H1 (cell line): ENCODE results near the gene NDUFA5. TPM values are rescaled to one million over a fixed set of nuclear protein-coding genes. Genes with fewer than 3 reads are reported as not detected.

Experiments
- CTCF ChIA-PET: fragments of 300-600 bp; sonication (Branson Sonifier 250); formaldehyde crosslinking; loops from one replicate; lab custom pipeline; 2021; ENCODE audit not compliant: partially characterized antibody; lab: Charles Lee
- POLR2A ChIA-PET: fragments of 300-600 bp; sonication (Branson Sonifier 250); formaldehyde crosslinking; loops from one replicate; lab custom pipeline; 2021; ENCODE audit warnings: inconsistent platforms; ENCODE audit not compliant: partially characterized antibody; lab: Charles Lee
- DNase-seq, 2 experiments: peaks; one replicate each; pipeline versions ENCODE4 v3.0.0 to v3.0.0-alpha.2; 2010 to 2022; ENCODE audit warnings: low spot score in 2 of 2, low read depth in 1 of 2, mixed read lengths in 1 of 2
- FAIRE-seq: peaks from 2 replicates; lab custom pipeline; 2011; peaks lifted over from hg19 to GRCh38; lab: Jason Lieb, UNC
- H2AFZ ChIP-seq: 2 replicates; pipeline ENCODE4 v1.8.1; 2012; ENCODE audit warnings: low read length, inconsistent platforms
- H2AK5ac ChIP-seq: 2 replicates; pipeline ENCODE4 v1.6.1; 2013; ENCODE audit warnings: low read depth, low read length
- H2BK120ac ChIP-seq: replicated peaks from 2 replicates; pipeline ENCODE3; 2013; ENCODE audit warnings: low read depth, low read length, inconsistent platforms
- H2BK12ac ChIP-seq: 2 replicates; pipeline ENCODE4 v1.6.1; 2013; ENCODE audit warnings: low read depth, low read length
- H2BK15ac ChIP-seq: 2 replicates; pipeline ENCODE4 v1.6.1; 2013; ENCODE audit warnings: low read length
- H2BK20ac ChIP-seq: 2 replicates; pipeline ENCODE4 v1.6.1; 2013; ENCODE audit warnings: low read length
- H2BK5ac ChIP-seq: 2 replicates; pipeline ENCODE4 v1.6.1; 2013; ENCODE audit warnings: low read depth, low read length
- H3K14ac ChIP-seq: 2 replicates; pipeline ENCODE4 v1.6.1; 2013; ENCODE audit warnings: inconsistent platforms; ENCODE audit not compliant: insufficient read length
- H3K18ac ChIP-seq: 2 replicates; pipeline ENCODE4 v1.6.1; 2013; ENCODE audit warnings: low read length; ENCODE audit errors: extremely low read depth
- H3K23ac ChIP-seq: 2 replicates; pipeline ENCODE4 v1.6.1; 2013; ENCODE audit warnings: inconsistent platforms; ENCODE audit not compliant: insufficient read length
- H3K23me2 ChIP-seq: 2 replicates; pipeline ENCODE4 v1.6.1; 2013; ENCODE audit warnings: low read depth, low read length
- H3K27ac ChIP-seq: 2 replicates; pipeline ENCODE4 v1.6.1; 2011; ENCODE audit warnings: low read depth, low read length, inconsistent platforms
- H3K27me3 ChIP-seq, 4 experiments: replicated peaks in 1 of 4; 1 replicate in 1 of 4; 2 replicates in 3 of 4; pipeline versions ENCODE4 v1.6.1 to v1.8.1; 2011 to 2013; ENCODE audit warnings: low read length in 3 of 4, mild to moderate bottlenecking in 3 of 4, inconsistent platforms in 2 of 4, mixed read lengths in 2 of 4, moderate library complexity in 1 of 4; ENCODE audit not compliant: control insufficient read depth in 3 of 4, insufficient read depth in 3 of 4; ENCODE audit errors: extremely low read depth in 1 of 4
- H3K36me3 ChIP-seq, 4 experiments: 2 replicates each; pipeline versions ENCODE4 v1.6.1 to v1.8.1; 2011 to 2013; ENCODE audit warnings: mild to moderate bottlenecking in 4 of 4, low read length in 3 of 4, moderate library complexity in 2 of 4, control low read depth in 1 of 4, inconsistent platforms in 1 of 4; ENCODE audit not compliant: insufficient read depth in 4 of 4, control insufficient read depth in 2 of 4
- H3K4ac ChIP-seq: replicated peaks from 2 replicates; pipeline ENCODE3; 2013; ENCODE audit warnings: low read length, low read depth, mixed read lengths, inconsistent platforms; ENCODE audit not compliant: insufficient read length
- H3K4me1 ChIP-seq, 4 experiments: replicated peaks in 1 of 4; 1 replicate in 1 of 4; 2 replicates in 3 of 4; pipeline versions ENCODE4 v1.6.1 to v1.8.1; 2011 to 2013; ENCODE audit warnings: low read length in 3 of 4, inconsistent platforms in 2 of 4, mixed read lengths in 1 of 4; ENCODE audit not compliant: insufficient read depth in 4 of 4, control insufficient read depth in 3 of 4
- H3K4me2 ChIP-seq, 2 experiments: 2 replicates each; pipeline versions ENCODE4 v1.6.1 to v1.8.1; 2011 to 2013; ENCODE audit warnings: low read depth in 2 of 2, low read length in 2 of 2, control low read depth in 1 of 2, inconsistent platforms in 1 of 2, mild to moderate bottlenecking in 1 of 2; ENCODE audit not compliant: insufficient read depth in 1 of 2
- H3K4me3 ChIP-seq, 4 experiments: fragments of 200-600, 300-600 bp in 1 of 4; sonication (generic), shearing (Covaris generic), sonication (Bioruptor Twin) in 1 of 4; 2 replicates each; pipeline versions ENCODE4 v1.5.1 to v1.8.1; 2011 to 2016; ENCODE audit warnings: low read length in 4 of 4, low read depth in 3 of 4, control low read depth in 2 of 4, inconsistent platforms in 2 of 4, mild to moderate bottlenecking in 2 of 4, mixed read lengths in 1 of 4, moderate library complexity in 1 of 4; ENCODE audit not compliant: insufficient read depth in 2 of 4; ENCODE audit errors: extremely low read depth in 1 of 4
- H3K56ac ChIP-seq: replicated peaks from 2 replicates; pipeline ENCODE3; 2013; ENCODE audit warnings: low read depth, mild to moderate bottlenecking, mixed read lengths, low read length, inconsistent platforms; ENCODE audit not compliant: insufficient read length
- H3K79me1 ChIP-seq: 2 replicates; pipeline ENCODE4 v1.6.1; 2013; ENCODE audit warnings: low read depth, low read length, control low read depth
- H3K79me2 ChIP-seq, 2 experiments: 2 replicates each; pipeline versions ENCODE4 v1.6.1 to v1.8.1; 2012 to 2013; ENCODE audit warnings: low read length in 2 of 2, mild to moderate bottlenecking in 2 of 2, inconsistent platforms in 1 of 2; ENCODE audit not compliant: insufficient read depth in 2 of 2, control insufficient read depth in 1 of 2
- H3K9ac ChIP-seq, 4 experiments: replicated peaks in 1 of 4; 1 replicate in 1 of 4; 2 replicates in 3 of 4; pipeline versions ENCODE4 v1.6.1 to v1.8.1; 2011 to 2013; ENCODE audit warnings: low read depth in 3 of 4, low read length in 3 of 4, control low read depth in 2 of 4, mild to moderate bottlenecking in 2 of 4, moderate library complexity in 2 of 4, inconsistent platforms in 1 of 4; ENCODE audit errors: extremely low read depth in 1 of 4
- H3K9me3 ChIP-seq, 2 experiments: 2 replicates each; pipeline versions ENCODE4 v1.6.1 to v1.8.1; 2012 to 2013; ENCODE audit warnings: mild to moderate bottlenecking in 2 of 2, moderate library complexity in 2 of 2, control low read depth in 1 of 2, inconsistent platforms in 1 of 2, low read depth in 1 of 2, low read length in 1 of 2, mixed read lengths in 1 of 2; ENCODE audit not compliant: insufficient read depth in 2 of 2
- H4K20me1 ChIP-seq, 2 experiments: replicated peaks in 1 of 2; 2 replicates each; pipeline versions ENCODE3 to v1.8.1; 2011 to 2013; ENCODE audit warnings: inconsistent platforms in 2 of 2, low read length in 2 of 2, mild to moderate bottlenecking in 1 of 2; ENCODE audit not compliant: insufficient read depth in 2 of 2, control insufficient read depth in 1 of 2
- H4K5ac ChIP-seq: 2 replicates; pipeline ENCODE4 v1.6.1; 2013; ENCODE audit warnings: low read length, low read depth, mixed read lengths, inconsistent platforms; ENCODE audit not compliant: insufficient read length
- H4K8ac ChIP-seq: 2 replicates; pipeline ENCODE4 v1.8.0; 2013; ENCODE audit warnings: mild to moderate bottlenecking, moderate library complexity, low read length, inconsistent platforms; ENCODE audit not compliant: insufficient read depth; ENCODE audit errors: extremely low read depth
- H4K91ac ChIP-seq: replicated peaks from 2 replicates; pipeline ENCODE3; 2013; ENCODE audit warnings: low read length, mixed read lengths, inconsistent platforms; ENCODE audit not compliant: insufficient read length
- BRCA1 ChIP-seq: IDR thresholded peaks from 2 replicates; pipeline ENCODE4 v1.6.1; 2012; ENCODE audit warnings: low read depth, low read length, improper control_type of control experiment
- CTBP2 ChIP-seq: IDR thresholded peaks from 2 replicates; pipeline ENCODE4 v1.7.0; 2011; ENCODE audit warnings: borderline replicate concordance, mild to moderate bottlenecking, moderate library complexity, mixed read lengths, low read length; ENCODE audit not compliant: insufficient read depth, insufficient read length
- HDAC2 ChIP-seq, 2 experiments: fragments of 300-600 bp in 1 of 2; sonication (generic) in 1 of 2; IDR thresholded peaks; 2 replicates each; pipeline ENCODE4 v1.6.1; 2011 to 2012; ENCODE audit warnings: low read depth in 2 of 2, low read length in 2 of 2, mild to moderate bottlenecking in 2 of 2, moderate library complexity in 2 of 2, borderline replicate concordance in 1 of 2, inconsistent platforms in 1 of 2
- MAFK ChIP-seq: IDR thresholded peaks from 2 replicates; pipeline ENCODE4 v1.6.1; 2012; ENCODE audit warnings: low read depth, mild to moderate bottlenecking, improper control_type of control experiment, low read length
- POU5F1 ChIP-seq: IDR thresholded peaks from 2 replicates; pipeline ENCODE4 v1.6.1; 2011; ENCODE audit warnings: low read depth, mild to moderate bottlenecking, low read length, moderate library complexity
- RAD21 ChIP-seq, 2 experiments: IDR thresholded peaks in 1 of 2; conservative IDR thresholded peaks in 1 of 2; 2 replicates each; pipeline ENCODE4 v1.6.1; 2011; ENCODE audit warnings: low read depth in 2 of 2, low read length in 2 of 2, improper control_type of control experiment in 1 of 2, inconsistent platforms in 1 of 2, mild to moderate bottlenecking in 1 of 2, moderate library complexity in 1 of 2
- SAP30 ChIP-seq: fragments of 300-600 bp; sonication (generic); IDR thresholded peaks from 2 replicates; pipeline ENCODE4 v1.7.1; 2012; ENCODE audit warnings: low read length, moderate library complexity, mild to moderate bottlenecking, inconsistent platforms; ENCODE audit not compliant: insufficient read depth, insufficient replicate concordance
- SRF ChIP-seq: IDR thresholded peaks from 2 replicates; pipeline ENCODE4 v1.6.1; 2011; ENCODE audit warnings: mild to moderate bottlenecking, low read depth, low read length, moderate library complexity
- SUZ12 ChIP-seq: fragments of 200-600 bp; sonication (generic); IDR thresholded peaks from 2 replicates; pipeline ENCODE4 v1.6.1; 2012; ENCODE audit warnings: mild to moderate bottlenecking, inconsistent platforms, low read length, moderate library complexity, mixed read lengths
- TBP ChIP-seq: IDR thresholded peaks from 2 replicates; pipeline ENCODE4 v1.6.1; 2011; ENCODE audit warnings: low read depth, low read length, improper control_type of control experiment
- ZNF274 ChIP-seq: IDR thresholded peaks from 2 replicates; pipeline ENCODE4 v1.7.0; 2012; ENCODE audit warnings: low read length, borderline replicate concordance; ENCODE audit errors: extremely low read depth
- WGBS, 2 experiments: shearing (Covaris generic) in 1 of 2; methylation state at CpG; one replicate each; pipeline versions ENCODE4 v1.1.6 to v1.1.7; 2013 to 2015; ENCODE audit warnings: low lambda C conversion rate in 2 of 2, mixed read lengths in 2 of 2, inconsistent platforms in 1 of 2, low coverage in 1 of 2, missing lambda C conversion rate in 1 of 2; ENCODE audit not compliant: insufficient replicate concordance in 2 of 2, insufficient coverage in 1 of 2, insufficient read length in 1 of 2; ENCODE audit errors: extremely low coverage in 1 of 2, missing lambda C conversion rate in 1 of 2; 5-methylcytosine and 5-hydroxymethylcytosine counted together
- polyA plus RNA-seq, 7 experiments: library from polyadenylated mRNA; depleted of rRNA in 3 of 7; stranded (reverse) in 5 of 7; unstranded in 2 of 7; fragments of >200 nt in 5 of 7; fragments of 200-250 nt in 2 of 7; gene quantifications; 1 replicate in 5 of 7; 2 replicates in 1 of 7; 4 replicates in 1 of 7; pipeline versions ENCODE4 v1.2.1 to v1.2.3, GENCODE V29; 2011 to 2013; ENCODE audit warnings: missing spikeins in 2 of 7, mixed read lengths in 2 of 7
- total RNA-seq: library from RNA; stranded (reverse); fragmentation: NEBNext Ultra II Directional; extraction: Animal tissue kit (Norgen Biotek cat#: 25700); gene quantifications from 2 replicates; pipeline ENCODE4 v1.2.1, GENCODE V29; 2021

NDUFA5 gene
- total and polyA plus RNA-seq, 2 of the 8 experiments (the other 6 are each of a cell fraction or from before 2014, with no cell fraction given), result 7.6 to 76.3 TPM

DNA sequence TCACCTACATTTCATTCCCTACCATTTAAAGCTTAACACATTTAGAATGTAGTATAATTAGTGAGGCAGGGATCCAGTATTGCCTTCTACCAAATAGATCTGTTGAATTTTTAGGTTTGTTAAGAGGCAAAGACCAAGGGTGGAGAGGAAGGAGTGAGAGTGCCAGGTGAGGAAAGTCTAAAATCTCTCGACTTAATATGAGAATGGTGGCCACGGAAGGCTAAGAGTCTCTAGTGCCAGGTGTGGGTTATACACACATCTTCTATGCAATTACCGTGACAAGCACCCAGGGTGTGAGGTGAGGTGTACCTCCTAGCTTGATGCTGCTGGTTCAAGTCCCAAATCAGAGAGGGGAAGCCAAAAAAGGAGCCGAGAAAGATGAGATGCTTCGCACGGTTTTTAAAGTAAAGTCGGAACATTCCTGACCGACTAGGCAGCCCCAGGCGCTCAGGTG lies 23.7 kb downstream of the NDUFA5 start:
- Histone ChIP-seq H3K56ac (no peak overlapping the region), H3K27ac (no peak overlapping the region), H3K14ac (no peak overlapping the region), H3K4me1 (peaks cover 0 to 3% (median 3%) of the 10 kb centered on the region in 4 experiments; a peak in 3 of 7 replicates), H2BK120ac (no peak overlapping the region), H3K9me3 (no peaks in the 10 kb centered on the region), H3K23me2 (peaks cover 5% of the 10 kb centered on the region), H4K8ac (no peak overlapping the region), H3K9ac (peak overlapping the region in 3 of 4 experiments; percentile 48 to 51 (median 49); a peak in 5 of 7 replicates), H3K79me2 (no peaks in the 10 kb centered on the region), H3K27me3 (peaks cover 0 to 2% (median 1%) of the 10 kb centered on the region in 4 experiments; a peak in 4 of 7 replicates), H4K91ac (no peak overlapping the region), H4K20me1 (no peaks in the 10 kb centered on the region), H3K4ac (no peak overlapping the region), H3K4me2 (peak overlapping the region; percentile 90 to 94), H3K79me1 (no peaks in the 10 kb centered on the region), H2BK12ac (peak overlapping the region; percentile 68; the same call in 1 of the 2 replicates), H3K18ac (no peak overlapping the region), H2AK5ac (no peak overlapping the region), H3K36me3 (no peaks in the 10 kb centered on the region), H4K5ac (no peak overlapping the region), H3K4me3 (peak overlapping the region; percentile 61 to 81 (median 73)), H2BK15ac (no peak overlapping the region), H3K23ac (no peak overlapping the region), H2AFZ (peak overlapping the region; percentile 80), H2BK5ac (no peak overlapping the region), H2BK20ac (no peak overlapping the region)
- WGBS, 2 experiments, result 8% methylated on average over 9 of the region's 9 CpGs; no CpG with 5 or more reads in 1 of the 2 experiments
- FAIRE-seq (no peak), DNase-seq (no peak)
- ChIA-PET CTCF (interaction anchor here (1.0 to 1.3 kb wide), 2 partner anchors 21 to 41 kb away, joined by 3 read pairs; no protein-coding TSS in a partner anchor), POLR2A (interaction anchor here (0.7 kb wide), 1 partner anchor 353 kb away, joined by 3 read pairs; no protein-coding TSS in a partner anchor)
- TF ChIP-seq ZNF274, result no peak
- TF ChIP-seq MAFK, result no peak
- TF ChIP-seq SRF, result no peak
- no peak for TF ChIP-seq SUZ12
- TF ChIP-seq SAP30, result no peak
- TF ChIP-seq POU5F1, result no peak
- no peak for TF ChIP-seq BRCA1
- no peak for TF ChIP-seq RAD21 (IDR thresholded peaks at IDR 0.05 in 1 of 2, conservative IDR thresholded peaks at IDR 0.05 in 1 of 2; ENCODE audit: low read depth in 2 of 2, low read length in 2 of 2)
- TF ChIP-seq HDAC2 (IDR thresholded peaks at IDR 0.05; ENCODE audit: borderline replicate concordance in 1 of 2, low read depth in 2 of 2, low read length in 2 of 2), result no peak
- TF ChIP-seq TBP, result no peak
- TF ChIP-seq CTBP2, result no peak
